Mucosa of gallbladder (tissue), 1 donor: ENCODE measurements around the gene COL25A1. TPM values are rescaled to one million over a fixed set of nuclear protein-coding genes. Genes with fewer than 3 reads are reported as not detected.
"Not testable (repeated sequence)": the region's sequence is repeated elsewhere in the genome, so short reads cannot be mapped to it uniquely, and the experiment has no call there.

Experiments
- DNase-seq: peaks from one replicate; pipeline ENCODE4 v3.0.0-alpha.2; 2020; ENCODE audit warnings: low spot score
- total RNA-seq: library from RNA; stranded (reverse); gene quantifications from one replicate; pipeline ENCODE4 v1.2.1, GENCODE V29; 2021
- donor health status: DM: no; HTN: no; CAD: no.

COL25A1 gene
- total RNA-seq, 1 donor from 2014 or later: 0.55 TPM

- DNase-seq: no peak
These were observed 251.4 kb downstream of the COL25A1 start for GRCh38 chr4:109051054-109051453.

- no peak for DNase-seq
These were observed 252.5 kb downstream of the COL25A1 start for GRCh38 chr4:109049926-109050325.

- DNase-seq: no peak
These were observed 255.8 kb downstream of the COL25A1 start for GRCh38 chr4:109046471-109047201.

- DNase-seq: no peak
These were observed 258.0 kb downstream of the COL25A1 start for GRCh38 chr4:109044431-109044830.

GRCh38 chr4:109043286-109043685, 259.2 kb downstream of the COL25A1 start:
- no peak for DNase-seq

GRCh38 chr4:109041463-109042360, 260.7 kb downstream of the COL25A1 start:
- no peak for DNase-seq

GRCh38 chr4:109040441-109040840, 262.0 kb downstream of the COL25A1 start:
- DNase-seq: no peak

GRCh38 chr4:109037026-109037425, 265.4 kb downstream of the COL25A1 start:
- DNase-seq: no peak

GRCh38 chr4:109033993-109034392, 268.5 kb downstream of the COL25A1 start:
- no peak for DNase-seq

- DNase-seq: no peak
These were observed 269.8 kb downstream of the COL25A1 start for GRCh38 chr4:109032671-109033070.

- no peak for DNase-seq
These were observed 272.5 kb downstream of the COL25A1 start for GRCh38 chr4:109029987-109030386.

GRCh38 chr4:109027016-109027500, 275.4 kb downstream of the COL25A1 start:
- DNase-seq: no peak

- no peak for DNase-seq
These were observed 275.9 kb downstream of the COL25A1 start for GRCh38 chr4:109026588-109026987.

- no peak for DNase-seq
These were observed 276.9 kb downstream of the COL25A1 start for GRCh38 chr4:109025471-109026076.

GRCh38 chr4:109022961-109023360, 279.5 kb downstream of the COL25A1 start:
- DNase-seq: no peak

- not testable (repeated sequence) for DNase-seq
These were observed 280.8 kb downstream of the COL25A1 start for GRCh38 chr4:109021630-109022029.

GRCh38 chr4:109020861-109021260, 281.6 kb downstream of the COL25A1 start:
- no peak for DNase-seq

- no peak for DNase-seq
These were observed 286.3 kb downstream of the COL25A1 start for GRCh38 chr4:109016200-109016599.

- no peak for DNase-seq
These were observed 287.0 kb downstream of the COL25A1 start for GRCh38 chr4:109015413-109015810.

- DNase-seq: no peak
These were observed 287.7 kb downstream of the COL25A1 start for GRCh38 chr4:109014593-109015412.

GRCh38 chr4:109012286-109012880, 290.1 kb downstream of the COL25A1 start:
- no peak for DNase-seq
